Measurements from ENCODE around the gene FBLL1. TPM values are rescaled to one million over a fixed set of nuclear protein-coding genes. Genes with fewer than 3 reads are reported as not detected.

The FBLL1 gene
- total RNA-seq, result 0.26 TPM in 1 of 2 replicates, not detected in the other

GRCh38 chr5:168528521-168529373 lies at the start of gene FBLL1:
Gene FBLL1, plus strand, starts transcription at chr5:168529305. Its CDS starts 200 bp downstream, at chr5:168529505.

GRCh38 chr5:168486136-168486879 lies 42.8 kb upstream of the FBLL1 start, which contains the start of gene RARS1:
Gene RARS1, plus strand, starts transcription at chr5:168486471. Its CDS starts 28 bp downstream, at chr5:168486499.

GRCh38 chr5:168578538-168579487 lies 49.7 kb downstream of the FBLL1 start, which contains the start of gene PANK3:
Gene PANK3, minus strand, starts transcription at chr5:168579368. Its CDS starts 85 bp downstream, at chr5:168579283.

Other genes starting within 250 kb of the FBLL1 start
- gene WWC1, start 237.7 kb upstream of the FBLL1 start, total RNA-seq, result 3.0 and 4.9 TPM in 2 replicates
- gene RARS1, start 42.8 kb upstream of the FBLL1 start, total RNA-seq, result 79.4 and 99.6 TPM in 2 replicates
- 19.6 and 28.1 TPM in 2 replicates for gene PANK3, start 50.1 kb downstream of the FBLL1 start, total RNA-seq